WTC11 (cell line): ENCODE data around the gene TPP1. TPM values are rescaled to one million over a fixed set of nuclear protein-coding genes. Genes with fewer than 3 reads are reported as not detected.

Experiments
- ATAC-seq: fragments of 200-7000 bp; cut with Tn5 transposase; 2 replicates; pipeline ENCODE4 v1.10.0; 2021; ENCODE audit warnings: mild to moderate bottlenecking, moderate library complexity
- CTCF ChIA-PET: fragments of 300-600 bp; sonication (Branson Sonifier 250); formaldehyde crosslinking; loops from one replicate; lab custom pipeline; 2021; ENCODE audit warnings: antibody characterized with exemption; lab: Charles Lee
- POLR2A ChIA-PET: fragments of 350-600 bp; sonication (Branson Sonifier 250); formaldehyde crosslinking; loops from one replicate; lab custom pipeline; 2021; ENCODE audit warnings: antibody characterized with exemption; lab: Charles Lee
- DNase-seq: peaks from one replicate; pipeline ENCODE4 v3.0.0; 2021; ENCODE audit warnings: low spot score
- H3K27ac Mint-ChIP-seq: 2 replicates; pipeline ENCODE4 v1.8.0; 2021; ENCODE audit warnings: mixed read lengths
- H3K27me3 Mint-ChIP-seq: 2 replicates; pipeline ENCODE4 v1.8.0; 2021; ENCODE audit warnings: low read depth, mild to moderate bottlenecking, moderate library complexity, mixed read lengths
- H3K36me3 Mint-ChIP-seq: 2 replicates; pipeline ENCODE4 v1.8.0; 2021; ENCODE audit warnings: mixed read lengths
- H3K4me1 Mint-ChIP-seq: 2 replicates; pipeline ENCODE4 v1.8.0; 2022; ENCODE audit warnings: mixed read lengths
- H3K4me3 Mint-ChIP-seq: 2 replicates; pipeline ENCODE4 v1.8.0; 2021; ENCODE audit warnings: mild to moderate bottlenecking, moderate library complexity, mixed read lengths
- H3K9me3 Mint-ChIP-seq: 2 replicates; pipeline ENCODE4 v1.8.0; 2021; ENCODE audit warnings: mixed read lengths
- CBFB ChIP-seq: sonication (generic); formaldehyde crosslinking; IDR thresholded peaks from 2 replicates; pipeline ENCODE4 v1.8.1; 2022; ENCODE audit warnings: mild to moderate bottlenecking, low read depth, missing genetic modification reagents
- CREB1 ChIP-seq: sonication (generic); formaldehyde crosslinking; IDR thresholded peaks from 2 replicates; pipeline ENCODE4 v1.8.0; 2023; ENCODE audit warnings: mild to moderate bottlenecking, missing genetic modification reagents
- CREM ChIP-seq: sonication (generic); formaldehyde crosslinking; IDR thresholded peaks from 2 replicates; pipeline ENCODE4 v1.8.1; 2022; ENCODE audit warnings: mild to moderate bottlenecking, missing genetic modification reagents, moderate library complexity
- GTF2I ChIP-seq: fragments of 250-450 bp; sonication (Bioruptor Pico); conservative IDR thresholded peaks from 2 replicates; pipeline ENCODE4 v1.4.0; 2021; ENCODE audit warnings: mild to moderate bottlenecking
- IRF2 ChIP-seq: sonication (generic); formaldehyde crosslinking; IDR thresholded peaks from 2 replicates; pipeline ENCODE4 v1.8.0; 2022; ENCODE audit warnings: low read depth, missing genetic modification reagents, borderline replicate concordance
- KAT7 ChIP-seq: sonication (generic); formaldehyde crosslinking; IDR thresholded peaks from 2 replicates; pipeline ENCODE4 v1.8.1; 2023; ENCODE audit warnings: missing genetic modification reagents, mild to moderate bottlenecking, borderline replicate concordance
- NR1H2 ChIP-seq: sonication (generic); formaldehyde crosslinking; IDR thresholded peaks from 2 replicates; pipeline ENCODE4 v1.9.0; 2021; ENCODE audit warnings: mild to moderate bottlenecking, moderate library complexity, missing genetic modification reagents
- NR2C2 ChIP-seq: sonication (generic); formaldehyde crosslinking; IDR thresholded peaks from 2 replicates; pipeline ENCODE4 v1.8.0; 2022; ENCODE audit warnings: mild to moderate bottlenecking, missing genetic modification reagents
- SOX15 ChIP-seq: fragments of 250-450 bp; sonication (Bioruptor Pico); IDR thresholded peaks from 2 replicates; pipeline ENCODE4 v1.9.0; 2021; ENCODE audit warnings: mild to moderate bottlenecking
- ZBTB21 ChIP-seq: sonication (generic); formaldehyde crosslinking; IDR thresholded peaks from 2 replicates; pipeline ENCODE4 v1.8.1; 2023; ENCODE audit warnings: mild to moderate bottlenecking, missing genetic modification reagents, borderline replicate concordance
- total RNA-seq: library from RNA; stranded (reverse); gene quantifications from 3 replicates; pipeline ENCODE4 v1.2.3, GENCODE V29; 2021
- TF ChIP-seq, protein P1 (sequence below): fragments of 250-450 bp; sonication (Bioruptor Pico); IDR thresholded peaks from 2 replicates; pipeline ENCODE4 v1.9.0; 2021; ENCODE audit warnings: mild to moderate bottlenecking, borderline replicate concordance
- TF ChIP-seq, protein P2 (sequence below): sonication (generic); formaldehyde crosslinking; IDR thresholded peaks from 2 replicates; pipeline ENCODE4 v1.8.0; 2022; ENCODE audit warnings: mild to moderate bottlenecking, missing genetic modification reagents
- TF ChIP-seq, protein P3 (sequence below): fragments of 200-600 bp; IDR thresholded peaks from 2 replicates; pipeline ENCODE4 v1.8.0; 2022; ENCODE audit warnings: antibody characterized with exemption

The TPP1 gene
- total RNA-seq, 1 experiment from 2014 or later = 36.2 TPM

DNA sequence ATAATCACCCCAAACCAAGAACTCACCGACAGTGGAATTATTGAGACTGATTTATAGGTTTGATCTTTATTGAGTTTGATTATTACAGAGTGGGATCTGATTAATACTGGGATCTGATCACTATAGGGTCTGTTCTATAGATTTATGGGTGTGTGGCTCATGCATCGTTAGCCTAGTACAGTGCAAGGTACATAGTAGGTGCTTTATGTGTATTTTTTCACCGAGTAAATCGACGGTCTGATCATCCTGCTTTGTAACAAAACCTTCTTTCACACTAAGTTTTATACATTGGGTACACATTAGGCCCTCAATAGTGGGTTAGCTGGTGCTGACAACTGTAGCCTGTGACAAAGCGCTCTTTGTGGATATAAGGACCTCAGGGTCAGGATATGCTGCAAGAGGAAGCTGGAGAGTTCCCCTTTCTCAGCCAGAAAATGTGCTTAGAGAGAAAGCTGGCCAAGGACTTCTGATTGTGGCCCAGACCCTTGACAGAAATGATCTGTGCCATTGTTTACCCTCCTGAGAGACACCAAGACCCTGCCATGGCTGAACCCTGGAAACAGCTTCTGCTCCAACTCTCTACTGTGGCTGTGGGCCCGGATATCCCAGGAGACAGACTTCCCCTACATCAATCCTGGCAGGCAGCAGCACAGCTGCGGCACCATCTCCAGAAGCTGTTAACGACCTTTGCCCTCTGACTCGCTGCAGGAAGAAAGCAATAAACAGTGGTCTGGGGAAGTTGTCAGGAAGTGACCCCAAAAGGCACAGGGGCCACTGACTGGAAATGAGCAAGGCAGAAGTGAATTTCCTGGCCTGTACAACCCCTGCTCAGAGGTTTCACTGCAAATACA, 16.1 kb upstream of the TPP1 start:
- H3K27me3 Mint-ChIP-seq = peaks cover 22% of the 10 kb centered on the region

DNA sequence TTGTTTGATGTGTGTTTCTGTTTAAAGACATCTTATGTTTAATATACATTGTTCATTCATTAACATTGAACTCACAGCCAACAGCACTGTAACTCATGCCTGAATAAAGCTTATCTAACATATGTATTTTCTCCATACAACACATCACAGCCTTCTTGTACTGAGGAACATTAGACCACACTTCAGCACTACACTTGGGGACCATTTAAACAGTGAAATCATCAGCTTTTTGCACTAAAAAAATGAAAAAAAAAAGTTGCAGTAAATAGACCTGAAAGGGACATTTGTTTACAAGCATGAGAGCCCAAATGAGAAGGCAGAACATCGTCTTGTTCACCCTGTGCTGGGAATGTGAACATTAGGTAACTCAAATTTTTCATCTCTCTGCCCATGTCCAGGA, 15.3 kb upstream of the TPP1 start:
- TF ChIP-seq NR2C2 (CRISPR knock-in tag) (no peak), NR1H2 (CRISPR knock-in tag) (no peak), SOX15 (CRISPR knock-in tag) (no peak), CREM (CRISPR knock-in tag) (no peak), CBFB (CRISPR knock-in tag) (no peak)
- Mint-ChIP-seq H3K4me1 (peaks cover 6% of the 10 kb centered on the region; the same call in 1 of the 2 replicates), H3K27ac (no peak overlapping the region), H3K27me3 (peaks cover 28% of the 10 kb centered on the region), H3K9me3 (no peaks in the 10 kb centered on the region), H3K36me3 (no peaks in the 10 kb centered on the region), H3K4me3 (no peak overlapping the region)
- DNase-seq (no peak), ATAC-seq (no peak)
- ChIA-PET POLR2A (interaction anchor here (0.6 kb wide), 1 partner anchor 15 kb away, joined by 3 read pairs; the partner anchor contains the start of gene TPP1), CTCF (no interaction called here)

More for the DNA sequence above, 16.1 kb upstream of the TPP1 start:
- Mint-ChIP-seq H3K27ac (no peak overlapping the region), H3K4me3 (no peak overlapping the region), H3K4me1 (0 out of 2 replicates have a peak, but pooled peaks cover 3% of the 10 kb centered on the region), H3K9me3 (no peaks in the 10 kb centered on the region), H3K36me3 (no peaks in the 10 kb centered on the region)
- ATAC-seq (no peak), DNase-seq (no peak)
- TF ChIP-seq, protein P1, sequence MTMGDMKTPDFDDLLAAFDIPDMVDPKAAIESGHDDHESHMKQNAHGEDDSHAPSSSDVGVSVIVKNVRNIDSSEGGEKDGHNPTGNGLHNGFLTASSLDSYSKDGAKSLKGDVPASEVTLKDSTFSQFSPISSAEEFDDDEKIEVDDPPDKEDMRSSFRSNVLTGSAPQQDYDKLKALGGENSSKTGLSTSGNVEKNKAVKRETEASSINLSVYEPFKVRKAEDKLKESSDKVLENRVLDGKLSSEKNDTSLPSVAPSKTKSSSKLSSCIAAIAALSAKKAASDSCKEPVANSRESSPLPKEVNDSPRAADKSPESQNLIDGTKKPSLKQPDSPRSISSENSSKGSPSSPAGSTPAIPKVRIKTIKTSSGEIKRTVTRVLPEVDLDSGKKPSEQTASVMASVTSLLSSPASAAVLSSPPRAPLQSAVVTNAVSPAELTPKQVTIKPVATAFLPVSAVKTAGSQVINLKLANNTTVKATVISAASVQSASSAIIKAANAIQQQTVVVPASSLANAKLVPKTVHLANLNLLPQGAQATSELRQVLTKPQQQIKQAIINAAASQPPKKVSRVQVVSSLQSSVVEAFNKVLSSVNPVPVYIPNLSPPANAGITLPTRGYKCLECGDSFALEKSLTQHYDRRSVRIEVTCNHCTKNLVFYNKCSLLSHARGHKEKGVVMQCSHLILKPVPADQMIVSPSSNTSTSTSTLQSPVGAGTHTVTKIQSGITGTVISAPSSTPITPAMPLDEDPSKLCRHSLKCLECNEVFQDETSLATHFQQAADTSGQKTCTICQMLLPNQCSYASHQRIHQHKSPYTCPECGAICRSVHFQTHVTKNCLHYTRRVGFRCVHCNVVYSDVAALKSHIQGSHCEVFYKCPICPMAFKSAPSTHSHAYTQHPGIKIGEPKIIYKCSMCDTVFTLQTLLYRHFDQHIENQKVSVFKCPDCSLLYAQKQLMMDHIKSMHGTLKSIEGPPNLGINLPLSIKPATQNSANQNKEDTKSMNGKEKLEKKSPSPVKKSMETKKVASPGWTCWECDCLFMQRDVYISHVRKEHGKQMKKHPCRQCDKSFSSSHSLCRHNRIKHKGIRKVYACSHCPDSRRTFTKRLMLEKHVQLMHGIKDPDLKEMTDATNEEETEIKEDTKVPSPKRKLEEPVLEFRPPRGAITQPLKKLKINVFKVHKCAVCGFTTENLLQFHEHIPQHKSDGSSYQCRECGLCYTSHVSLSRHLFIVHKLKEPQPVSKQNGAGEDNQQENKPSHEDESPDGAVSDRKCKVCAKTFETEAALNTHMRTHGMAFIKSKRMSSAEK (CRISPR knock-in tag) = no peak
- no peak for TF ChIP-seq CREB1
- TF ChIP-seq GTF2I = no peak
- TF ChIP-seq, protein P2, sequence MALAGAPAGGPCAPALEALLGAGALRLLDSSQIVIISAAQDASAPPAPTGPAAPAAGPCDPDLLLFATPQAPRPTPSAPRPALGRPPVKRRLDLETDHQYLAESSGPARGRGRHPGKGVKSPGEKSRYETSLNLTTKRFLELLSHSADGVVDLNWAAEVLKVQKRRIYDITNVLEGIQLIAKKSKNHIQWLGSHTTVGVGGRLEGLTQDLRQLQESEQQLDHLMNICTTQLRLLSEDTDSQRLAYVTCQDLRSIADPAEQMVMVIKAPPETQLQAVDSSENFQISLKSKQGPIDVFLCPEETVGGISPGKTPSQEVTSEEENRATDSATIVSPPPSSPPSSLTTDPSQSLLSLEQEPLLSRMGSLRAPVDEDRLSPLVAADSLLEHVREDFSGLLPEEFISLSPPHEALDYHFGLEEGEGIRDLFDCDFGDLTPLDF = no peak
- no peak for TF ChIP-seq ZBTB21
- no peak for TF ChIP-seq IRF2 (CRISPR knock-in tag)
- TF ChIP-seq CBFB (CRISPR knock-in tag) = no peak
- TF ChIP-seq, protein P3, sequence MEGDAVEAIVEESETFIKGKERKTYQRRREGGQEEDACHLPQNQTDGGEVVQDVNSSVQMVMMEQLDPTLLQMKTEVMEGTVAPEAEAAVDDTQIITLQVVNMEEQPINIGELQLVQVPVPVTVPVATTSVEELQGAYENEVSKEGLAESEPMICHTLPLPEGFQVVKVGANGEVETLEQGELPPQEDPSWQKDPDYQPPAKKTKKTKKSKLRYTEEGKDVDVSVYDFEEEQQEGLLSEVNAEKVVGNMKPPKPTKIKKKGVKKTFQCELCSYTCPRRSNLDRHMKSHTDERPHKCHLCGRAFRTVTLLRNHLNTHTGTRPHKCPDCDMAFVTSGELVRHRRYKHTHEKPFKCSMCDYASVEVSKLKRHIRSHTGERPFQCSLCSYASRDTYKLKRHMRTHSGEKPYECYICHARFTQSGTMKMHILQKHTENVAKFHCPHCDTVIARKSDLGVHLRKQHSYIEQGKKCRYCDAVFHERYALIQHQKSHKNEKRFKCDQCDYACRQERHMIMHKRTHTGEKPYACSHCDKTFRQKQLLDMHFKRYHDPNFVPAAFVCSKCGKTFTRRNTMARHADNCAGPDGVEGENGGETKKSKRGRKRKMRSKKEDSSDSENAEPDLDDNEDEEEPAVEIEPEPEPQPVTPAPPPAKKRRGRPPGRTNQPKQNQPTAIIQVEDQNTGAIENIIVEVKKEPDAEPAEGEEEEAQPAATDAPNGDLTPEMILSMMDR = no peak
- TF ChIP-seq KAT7 (CRISPR knock-in tag) = no peak
- POLR2A ChIA-PET = interaction anchor here (0.6 kb wide), 1 partner anchor 16 kb away, joined by 3 read pairs; the partner anchor contains the start of gene TPP1
- CTCF ChIA-PET = interaction anchor here (0.6 to 0.8 kb wide), 2 partner anchors 32 to 104 kb away, joined by 3 to 4 read pairs; no protein-coding TSS in a partner anchor
